ENCODE results near the gene SELENON.
A peak's percentile ranks its signal among the peaks of the same experiment; 100 is the strongest.
"Not testable (repeated sequence)": the region's sequence is repeated elsewhere in the genome, so short reads cannot be mapped to it uniquely, and the experiment has no call there.

Gene SELENON

GRCh38 chr1:25832336-25833037 is 32.5 kb downstream of the SELENON start:
- DNase-seq: no peak

GRCh38 chr1:25833158-25833557 is 33.2 kb downstream of the SELENON start:
- DNase-seq: no peak

GRCh38 chr1:25834894-25835293 is 34.9 kb downstream of the SELENON start:
- DNase-seq: no peak

- no peak for DNase-seq
Observed at GRCh38 chr1:25836695-25837094, 36.7 kb downstream of the SELENON start.

- DNase-seq: peak; percentile 18
Observed at GRCh38 chr1:25837262-25837875, 37.4 kb downstream of the SELENON start.

- not testable (repeated sequence) for DNase-seq
Observed at GRCh38 chr1:25839808-25840207, 39.8 kb downstream of the SELENON start.

GRCh38 chr1:25843483-25843882 is 43.5 kb downstream of the SELENON start:
- no peak for DNase-seq

- DNase-seq: no peak
Observed at GRCh38 chr1:25844536-25845337, 44.7 kb downstream of the SELENON start.

- no peak for DNase-seq
Observed at GRCh38 chr1:25845664-25846063, 45.7 kb downstream of the SELENON start.

GRCh38 chr1:25847929-25848328 is 47.9 kb downstream of the SELENON start:
- no peak for DNase-seq

GRCh38 chr1:25848531-25848930 is 48.5 kb downstream of the SELENON start:
- no peak for DNase-seq

- DNase-seq: peak; percentile 9
Observed at GRCh38 chr1:25854554-25854953, 54.6 kb downstream of the SELENON start.

- DNase-seq: no peak
Observed at GRCh38 chr1:25856856-25857255, 56.9 kb downstream of the SELENON start.

- no peak for DNase-seq
Observed at GRCh38 chr1:25858494-25858893, 58.5 kb downstream of the SELENON start.

- DNase-seq: peak; percentile 80
Observed at GRCh38 chr1:25858906-25859789, 59.2 kb downstream of the SELENON start, which contains the start of gene AUNIP. Gene AUNIP (minus strand): TSS chr1:25859457. CDS start chr1:25859357, 100 bp downstream.

GRCh38 chr1:25861316-25862286 is 61.6 kb downstream of the SELENON start:
- no peak for DNase-seq

GRCh38 chr1:25862785-25863485 is 62.9 kb downstream of the SELENON start:
- no peak for DNase-seq

GRCh38 chr1:25863486-25864262 is 63.7 kb downstream of the SELENON start:
- no peak for DNase-seq

GRCh38 chr1:25864434-25864833 is 64.4 kb downstream of the SELENON start:
- no peak for DNase-seq

GRCh38 chr1:25866288-25866687 is 66.3 kb downstream of the SELENON start:
- no peak for DNase-seq

Data from NCI-H1105 treated with DMSO at 0.1 percent for 48 hours (cell line).